Liver (tissue), 9 donors: Measurements from ENCODE around the gene MINK1. TPM values are rescaled to one million over a fixed set of nuclear protein-coding genes. Genes with fewer than 3 reads are reported as not detected.

ENCODE experiments used
- DNase-seq: peaks from one replicate; pipeline ENCODE4 v3.0.0-alpha.2; 2017; ENCODE audit warnings: low spot score
- H3K27ac ChIP-seq, 2 donors: one replicate each; pipeline ENCODE4 v1.7.0; 2013; ENCODE audit warnings: inconsistent platforms in 2 of 2, low read length in 2 of 2, control low read depth in 1 of 2, low read depth in 1 of 2, mild to moderate bottlenecking in 1 of 2
- H3K27me3 ChIP-seq, 4 donors: one replicate each; pipeline versions ENCODE4 v1.6.1 to v1.7.0; 2013; ENCODE audit warnings: low read length in 3 of 4, inconsistent platforms in 1 of 4, mild to moderate bottlenecking in 1 of 4, moderate library complexity in 1 of 4; ENCODE audit not compliant: control insufficient read depth in 4 of 4, insufficient read depth in 4 of 4
- H3K36me3 ChIP-seq, 4 donors: one replicate each; pipeline versions ENCODE4 v1.6.1 to v1.7.0; 2013; ENCODE audit warnings: low read length in 3 of 4, mild to moderate bottlenecking in 3 of 4, low read depth in 1 of 4, moderate library complexity in 1 of 4; ENCODE audit not compliant: control insufficient read depth in 4 of 4, insufficient read depth in 3 of 4
- H3K4me1 ChIP-seq, 4 donors: one replicate each; pipeline versions ENCODE4 v1.6.1 to v1.7.0; 2013; ENCODE audit warnings: low read length in 3 of 4, mild to moderate bottlenecking in 3 of 4, moderate library complexity in 1 of 4; ENCODE audit not compliant: control insufficient read depth in 4 of 4, insufficient read depth in 4 of 4
- H3K4me3 ChIP-seq, 3 donors: one replicate each; pipeline versions ENCODE4 v1.6.1 to v1.7.0; 2013; ENCODE audit warnings: low read length in 3 of 3, control low read depth in 1 of 3, low read depth in 1 of 3, mild to moderate bottlenecking in 1 of 3
- H3K9ac ChIP-seq, 2 donors: one replicate each; pipeline ENCODE4 v1.7.0; 2013; ENCODE audit warnings: low read length in 2 of 2, mild to moderate bottlenecking in 2 of 2, moderate library complexity in 2 of 2, control low read depth in 1 of 2, low read depth in 1 of 2
- H3K9me3 ChIP-seq, 4 donors: one replicate each; pipeline versions ENCODE4 v1.6.1 to v1.7.0; 2013; ENCODE audit warnings: low read length in 3 of 4; ENCODE audit not compliant: control insufficient read depth in 4 of 4
- ATF3 ChIP-seq: IDR thresholded peaks from 2 replicates; pipeline ENCODE4 v1.6.1; 2016; ENCODE audit warnings: antibody characterized with exemption
- FOXA1 ChIP-seq: IDR thresholded peaks from 2 replicates; pipeline ENCODE4 v1.6.1; 2016; ENCODE audit warnings: antibody characterized with exemption
- FOXA2 ChIP-seq: IDR thresholded peaks from 2 replicates; pipeline ENCODE4 v1.6.1; 2016; ENCODE audit warnings: antibody characterized with exemption
- HNF4G ChIP-seq: IDR thresholded peaks from 2 replicates; pipeline ENCODE4 v1.6.1; 2016; ENCODE audit warnings: antibody characterized with exemption
- MAX ChIP-seq: IDR thresholded peaks from 2 replicates; pipeline ENCODE4 v1.6.1; 2016; ENCODE audit warnings: antibody characterized with exemption
- NR2F2 ChIP-seq: IDR thresholded peaks from 2 replicates; pipeline ENCODE4 v1.6.1; 2016; ENCODE audit warnings: antibody characterized with exemption
- RAD21 ChIP-seq, 2 donors: IDR thresholded peaks; 2 replicates each; pipeline ENCODE4 v1.6.1; 2016; ENCODE audit warnings: antibody characterized with exemption in 2 of 2, mild to moderate bottlenecking in 2 of 2
- RXRA ChIP-seq, 2 donors: IDR thresholded peaks; 2 replicates each; pipeline ENCODE4 v1.6.1; 2017 to 2018; ENCODE audit warnings: antibody characterized with exemption in 2 of 2, mild to moderate bottlenecking in 1 of 2
- SP1 ChIP-seq: IDR thresholded peaks from 2 replicates; pipeline ENCODE4 v1.6.1; 2018; ENCODE audit warnings: antibody characterized with exemption, mild to moderate bottlenecking
- TAF1 ChIP-seq: conservative IDR thresholded peaks from 2 replicates; pipeline ENCODE4 v1.6.1; 2016; ENCODE audit warnings: antibody characterized with exemption, mild to moderate bottlenecking
- YY1 ChIP-seq: IDR thresholded peaks from 2 replicates; pipeline ENCODE4 v1.6.1; 2016; ENCODE audit warnings: antibody characterized with exemption, mild to moderate bottlenecking
- ZBTB33 ChIP-seq: IDR thresholded peaks from 2 replicates; pipeline ENCODE4 v1.6.1; 2016; ENCODE audit warnings: antibody characterized with exemption
- WGBS: extraction: QIAGEN DNeasy Blood & Tissue Kit; methylation state at CpG from one replicate; pipeline ENCODE4 v1.1.7; 2013; 5-methylcytosine and 5-hydroxymethylcytosine counted together
- polyA plus RNA-seq, 2 donors: library from polyadenylated mRNA; stranded (reverse) in 1 of 2; unstranded in 1 of 2; fragments of 200-250 nt in 1 of 2; fragments of >200 nt in 1 of 2; fragmentation: Nextera tagmentation in 1 of 2; extraction: Ambion mirVana in 1 of 2; gene quantifications; one replicate each; pipeline versions ENCODE4 v1.2.1 to v1.2.3, GENCODE V29; 2013 to 2015
- total RNA-seq, 2 donors: library from RNA; depleted of rRNA; stranded (reverse); fragments of >200 nt; gene quantifications; one replicate each; pipeline ENCODE4 v1.2.3, GENCODE V29; 2014
- TF ChIP-seq, protein P1 (sequence below): IDR thresholded peaks from 2 replicates; pipeline ENCODE4 v1.6.1; 2016; ENCODE audit warnings: antibody characterized with exemption, mild to moderate bottlenecking
- donor health status: healthy.
- donor health status: healthy.
- donor health status: healthy.
- donor health status: healthy.
- donor health status: healthy.

Gene MINK1
- total and polyA plus RNA-seq, 4 donors = 6.9 to 30.6 (median 21.1) TPM

- TF ChIP-seq, protein P1, sequence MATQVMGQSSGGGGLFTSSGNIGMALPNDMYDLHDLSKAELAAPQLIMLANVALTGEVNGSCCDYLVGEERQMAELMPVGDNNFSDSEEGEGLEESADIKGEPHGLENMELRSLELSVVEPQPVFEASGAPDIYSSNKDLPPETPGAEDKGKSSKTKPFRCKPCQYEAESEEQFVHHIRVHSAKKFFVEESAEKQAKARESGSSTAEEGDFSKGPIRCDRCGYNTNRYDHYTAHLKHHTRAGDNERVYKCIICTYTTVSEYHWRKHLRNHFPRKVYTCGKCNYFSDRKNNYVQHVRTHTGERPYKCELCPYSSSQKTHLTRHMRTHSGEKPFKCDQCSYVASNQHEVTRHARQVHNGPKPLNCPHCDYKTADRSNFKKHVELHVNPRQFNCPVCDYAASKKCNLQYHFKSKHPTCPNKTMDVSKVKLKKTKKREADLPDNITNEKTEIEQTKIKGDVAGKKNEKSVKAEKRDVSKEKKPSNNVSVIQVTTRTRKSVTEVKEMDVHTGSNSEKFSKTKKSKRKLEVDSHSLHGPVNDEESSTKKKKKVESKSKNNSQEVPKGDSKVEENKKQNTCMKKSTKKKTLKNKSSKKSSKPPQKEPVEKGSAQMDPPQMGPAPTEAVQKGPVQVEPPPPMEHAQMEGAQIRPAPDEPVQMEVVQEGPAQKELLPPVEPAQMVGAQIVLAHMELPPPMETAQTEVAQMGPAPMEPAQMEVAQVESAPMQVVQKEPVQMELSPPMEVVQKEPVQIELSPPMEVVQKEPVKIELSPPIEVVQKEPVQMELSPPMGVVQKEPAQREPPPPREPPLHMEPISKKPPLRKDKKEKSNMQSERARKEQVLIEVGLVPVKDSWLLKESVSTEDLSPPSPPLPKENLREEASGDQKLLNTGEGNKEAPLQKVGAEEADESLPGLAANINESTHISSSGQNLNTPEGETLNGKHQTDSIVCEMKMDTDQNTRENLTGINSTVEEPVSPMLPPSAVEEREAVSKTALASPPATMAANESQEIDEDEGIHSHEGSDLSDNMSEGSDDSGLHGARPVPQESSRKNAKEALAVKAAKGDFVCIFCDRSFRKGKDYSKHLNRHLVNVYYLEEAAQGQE = no peak
- TF ChIP-seq ATF3 (no peak), YY1 (no peak), TAF1 (no peak), MAX (no peak)
Observed at GRCh38 chr17:4893721-4894560, 60.8 kb downstream of the MINK1 start (continued).

DNA sequence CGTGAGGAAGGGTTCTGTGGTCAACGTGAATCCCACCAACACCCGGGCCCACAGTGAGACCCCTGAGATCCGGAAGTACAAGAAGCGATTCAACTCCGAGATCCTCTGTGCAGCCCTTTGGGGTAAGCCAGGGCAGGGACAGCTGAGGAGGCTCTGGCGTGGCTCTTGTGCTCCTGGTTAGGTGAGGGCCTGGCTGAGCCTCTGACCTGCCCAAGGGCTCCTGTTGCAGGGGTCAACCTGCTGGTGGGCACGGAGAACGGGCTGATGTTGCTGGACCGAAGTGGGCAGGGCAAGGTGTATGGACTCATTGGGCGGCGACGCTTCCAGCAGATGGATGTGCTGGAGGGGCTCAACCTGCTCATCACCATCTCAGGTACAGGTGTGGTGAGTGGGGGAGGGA lies 62.0 kb downstream of the MINK1 start:
- no peak for TF ChIP-seq SP1
- TF ChIP-seq FOXA2 = no peak
- no peak for TF ChIP-seq ATF3
- TF ChIP-seq FOXA1 = no peak
- no peak for TF ChIP-seq RXRA (IDR thresholded peaks at IDR 0.05)
- TF ChIP-seq MAX = no peak
- TF ChIP-seq RAD21 (IDR thresholded peaks at IDR 0.05) = no peak
- TF ChIP-seq YY1 = no peak
- no peak for TF ChIP-seq HNF4G
- no peak for TF ChIP-seq ZBTB33
- TF ChIP-seq TAF1 = no peak
- TF ChIP-seq, protein P1 = no peak
- TF ChIP-seq NR2F2 = no peak
- 95% methylated on average over 13 of the region's 13 CpGs for WGBS
- H3K4me1 ChIP-seq = peaks cover 4 to 45% (median 24%) of the 10 kb centered on the region in 4 donors
- no peak overlapping the region for H3K27ac ChIP-seq
- H3K36me3 ChIP-seq = peaks cover 14 to 55% (median 20%) of the 10 kb centered on the region in 4 donors
- H3K27me3 ChIP-seq = no peaks in the 10 kb centered on the region
- H3K4me3 ChIP-seq = no peak overlapping the region
- no peak for DNase-seq
- no peak overlapping the region for H3K9ac ChIP-seq
- H3K9me3 ChIP-seq = no peaks in the 10 kb centered on the region
